ENCODE measurements around the gene CD40.

- TF ChIP-seq POLR2A (IDR thresholded peaks at IDR 0.05) (no peak), POLR2AphosphoS5 (IDR thresholded peaks at IDR 0.05) (no peak), CTCF (IDR thresholded peaks at IDR 0.05) (no peak)
Observed at GRCh38 chr20:46107061-46107460, 11.1 kb upstream of the CD40 start.

Measured in breast epithelium (tissue), 3 donors.